IPS-15b (cell line): ENCODE results near the gene CDHR2.
A peak's percentile ranks its signal among the peaks of the same experiment; 100 is the strongest.

Experiments used
- H3K27me3 ChIP-seq: one replicate; pipeline ENCODE4 v1.6.1; 2013; ENCODE audit warnings: low read length; ENCODE audit not compliant: control insufficient read depth, insufficient read depth
- H3K36me3 ChIP-seq: one replicate; pipeline ENCODE4 v1.6.1; 2013; ENCODE audit warnings: low read length; ENCODE audit not compliant: control insufficient read depth, insufficient read depth
- H3K4me1 ChIP-seq: one replicate; pipeline ENCODE4 v1.6.1; 2013; ENCODE audit warnings: mild to moderate bottlenecking, low read length; ENCODE audit not compliant: control insufficient read depth, insufficient read depth
- H3K4me3 ChIP-seq: one replicate; pipeline ENCODE4 v1.5.1; 2013; ENCODE audit warnings: low read depth, low read length
- H3K9ac ChIP-seq: one replicate; pipeline ENCODE4 v1.6.1; 2013; ENCODE audit warnings: low read depth, mild to moderate bottlenecking, low read length
- H3K9me3 ChIP-seq: one replicate; pipeline ENCODE4 v1.6.1; 2013; ENCODE audit warnings: mild to moderate bottlenecking, low read length; ENCODE audit not compliant: control insufficient read depth, insufficient read depth

Gene CDHR2

GRCh38 chr5:176530393-176530982 lies 18.7 kb upstream of the CDHR2 start:
- Histone ChIP-seq H3K9me3 (no peaks in the 10 kb centered on the region), H3K27me3 (no peaks in the 10 kb centered on the region), H3K4me3 (no peak overlapping the region), H3K4me1 (peaks cover 15% of the 10 kb centered on the region), H3K36me3 (peaks cover 55% of the 10 kb centered on the region), H3K9ac (no peak overlapping the region)

GRCh38 chr5:176530983-176531901 lies 17.9 kb upstream of the CDHR2 start:
- H3K36me3 ChIP-seq: peaks cover 55% of the 10 kb centered on the region
- H3K9ac ChIP-seq: no peak overlapping the region
- no peak overlapping the region for H3K4me3 ChIP-seq
- H3K27me3 ChIP-seq: no peaks in the 10 kb centered on the region
- H3K9me3 ChIP-seq: no peaks in the 10 kb centered on the region
- H3K4me1 ChIP-seq: peaks cover 15% of the 10 kb centered on the region

- Histone ChIP-seq H3K27me3 (no peaks in the 10 kb centered on the region), H3K9ac (no peak overlapping the region), H3K36me3 (peaks cover 53% of the 10 kb centered on the region), H3K4me3 (no peak overlapping the region), H3K4me1 (peaks cover 15% of the 10 kb centered on the region), H3K9me3 (no peaks in the 10 kb centered on the region)
Observed at GRCh38 chr5:176531902-176532493, 17.1 kb upstream of the CDHR2 start.

- H3K4me3 ChIP-seq: no peak overlapping the region
- peak overlapping the region; percentile 26 for H3K9ac ChIP-seq
- H3K9me3 ChIP-seq: no peaks in the 10 kb centered on the region
- H3K27me3 ChIP-seq: no peaks in the 10 kb centered on the region
- H3K36me3 ChIP-seq: peaks cover 47% of the 10 kb centered on the region
- H3K4me1 ChIP-seq: peaks cover 15% of the 10 kb centered on the region
Observed at GRCh38 chr5:176532795-176533194, 16.3 kb upstream of the CDHR2 start.

GRCh38 chr5:176533390-176533789 lies 15.8 kb upstream of the CDHR2 start:
- H3K36me3 ChIP-seq: peaks cover 42% of the 10 kb centered on the region
- no peaks in the 10 kb centered on the region for H3K9me3 ChIP-seq
- no peak overlapping the region for H3K4me3 ChIP-seq
- peaks cover 15% of the 10 kb centered on the region for H3K4me1 ChIP-seq
- no peaks in the 10 kb centered on the region for H3K27me3 ChIP-seq
- H3K9ac ChIP-seq: peak overlapping the region; percentile 26

GRCh38 chr5:176533894-176534611 lies 15.1 kb upstream of the CDHR2 start:
- Histone ChIP-seq H3K27me3 (no peaks in the 10 kb centered on the region), H3K9ac (no peak overlapping the region), H3K4me3 (peak overlapping the region; percentile 5), H3K9me3 (no peaks in the 10 kb centered on the region), H3K4me1 (peaks cover 15% of the 10 kb centered on the region), H3K36me3 (peaks cover 36% of the 10 kb centered on the region)

GRCh38 chr5:176534640-176535039 lies 14.5 kb upstream of the CDHR2 start:
- no peak overlapping the region for H3K9ac ChIP-seq
- H3K4me1 ChIP-seq: peaks cover 15% of the 10 kb centered on the region
- peaks cover 30% of the 10 kb centered on the region for H3K36me3 ChIP-seq
- no peaks in the 10 kb centered on the region for H3K9me3 ChIP-seq
- peak overlapping the region; percentile 72 for H3K4me3 ChIP-seq
- H3K27me3 ChIP-seq: no peaks in the 10 kb centered on the region

GRCh38 chr5:176535101-176535663 lies 14.0 kb upstream of the CDHR2 start:
- Histone ChIP-seq H3K4me3 (peak overlapping the region; percentile 72), H3K9me3 (no peaks in the 10 kb centered on the region), H3K4me1 (peaks cover 15% of the 10 kb centered on the region), H3K27me3 (no peaks in the 10 kb centered on the region), H3K9ac (peak overlapping the region; percentile 95), H3K36me3 (peaks cover 28% of the 10 kb centered on the region)

- peaks cover 24% of the 10 kb centered on the region for H3K36me3 ChIP-seq
- H3K9me3 ChIP-seq: no peaks in the 10 kb centered on the region
- H3K4me1 ChIP-seq: peaks cover 17% of the 10 kb centered on the region
Observed at GRCh38 chr5:176535664-176536131, 13.4 kb upstream of the CDHR2 start.

GRCh38 chr5:176536132-176536901 lies 12.8 kb upstream of the CDHR2 start:
- Histone ChIP-seq H3K4me1 (peaks cover 23% of the 10 kb centered on the region), H3K9me3 (no peaks in the 10 kb centered on the region), H3K9ac (peak overlapping the region; percentile 95), H3K27me3 (no peaks in the 10 kb centered on the region), H3K4me3 (peak overlapping the region; percentile 72), H3K36me3 (peaks cover 18% of the 10 kb centered on the region)

More at GRCh38 chr5:176535664-176536131, 13.4 kb upstream of the CDHR2 start:
- H3K27me3 ChIP-seq: no peaks in the 10 kb centered on the region
- peak overlapping the region; percentile 95 for H3K9ac ChIP-seq
- peak overlapping the region; percentile 72 for H3K4me3 ChIP-seq
